ENCODE measurements around the gene UBXN6.

Gene UBXN6, protein sequence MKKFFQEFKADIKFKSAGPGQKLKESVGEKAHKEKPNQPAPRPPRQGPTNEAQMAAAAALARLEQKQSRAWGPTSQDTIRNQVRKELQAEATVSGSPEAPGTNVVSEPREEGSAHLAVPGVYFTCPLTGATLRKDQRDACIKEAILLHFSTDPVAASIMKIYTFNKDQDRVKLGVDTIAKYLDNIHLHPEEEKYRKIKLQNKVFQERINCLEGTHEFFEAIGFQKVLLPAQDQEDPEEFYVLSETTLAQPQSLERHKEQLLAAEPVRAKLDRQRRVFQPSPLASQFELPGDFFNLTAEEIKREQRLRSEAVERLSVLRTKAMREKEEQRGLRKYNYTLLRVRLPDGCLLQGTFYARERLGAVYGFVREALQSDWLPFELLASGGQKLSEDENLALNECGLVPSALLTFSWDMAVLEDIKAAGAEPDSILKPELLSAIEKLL

DNA sequence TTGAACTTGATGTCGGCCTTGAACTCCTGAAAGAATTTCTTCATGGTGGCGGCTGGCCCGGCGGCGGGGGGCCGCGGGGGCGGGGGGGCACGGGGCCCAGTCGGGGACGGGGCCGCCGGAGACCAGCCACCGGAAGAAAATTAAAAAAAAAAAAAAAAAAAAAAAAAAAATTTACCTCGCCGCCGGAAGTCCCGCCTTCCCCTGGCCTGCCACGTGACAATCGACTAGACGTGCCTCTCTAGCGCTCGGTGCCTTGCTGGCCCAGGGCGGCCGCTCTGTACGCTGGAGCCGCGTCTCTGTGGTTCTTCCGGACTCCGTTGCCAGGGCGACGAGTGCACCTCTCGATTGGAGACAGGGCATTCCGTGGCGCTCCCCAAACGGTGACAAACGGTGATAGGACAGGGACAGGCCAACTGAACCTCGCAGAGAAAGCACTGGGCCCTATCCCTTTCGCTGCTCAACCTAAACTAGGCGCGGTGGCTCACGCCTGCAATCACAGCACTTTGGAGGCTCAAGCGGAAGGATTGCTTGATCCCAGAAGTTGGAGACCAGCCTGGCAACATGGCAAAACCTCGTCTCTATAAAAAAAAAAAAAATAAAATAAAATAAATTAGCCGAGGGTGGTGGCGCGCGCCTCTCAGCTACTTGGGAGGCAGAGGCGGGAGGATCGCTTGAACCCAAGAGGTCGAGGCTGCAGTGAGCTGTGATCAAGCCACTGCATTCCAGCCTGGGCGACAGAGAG is at the start of gene UBXN6:
TSS of gene UBXN6 (minus strand) at position 141 of the 742 bp plus-strand sequence. CDS start at position 44, 97 bp downstream.
- peak; percentile 91 to 94 for DNase-seq (ENCODE audit: low read depth in 1 of 2, low spot score in 1 of 2)

GRCh38 chr19:4507150-4507452 is 49.5 kb upstream of the UBXN6 start:
- no peak for DNase-seq (ENCODE audit: low read depth in 1 of 2, low spot score in 1 of 2)

- DNase-seq (ENCODE audit: low read depth in 1 of 2, low spot score in 1 of 2), result no peak
Observed at GRCh38 chr19:4506449-4507149, 49.0 kb upstream of the UBXN6 start.

DNA sequence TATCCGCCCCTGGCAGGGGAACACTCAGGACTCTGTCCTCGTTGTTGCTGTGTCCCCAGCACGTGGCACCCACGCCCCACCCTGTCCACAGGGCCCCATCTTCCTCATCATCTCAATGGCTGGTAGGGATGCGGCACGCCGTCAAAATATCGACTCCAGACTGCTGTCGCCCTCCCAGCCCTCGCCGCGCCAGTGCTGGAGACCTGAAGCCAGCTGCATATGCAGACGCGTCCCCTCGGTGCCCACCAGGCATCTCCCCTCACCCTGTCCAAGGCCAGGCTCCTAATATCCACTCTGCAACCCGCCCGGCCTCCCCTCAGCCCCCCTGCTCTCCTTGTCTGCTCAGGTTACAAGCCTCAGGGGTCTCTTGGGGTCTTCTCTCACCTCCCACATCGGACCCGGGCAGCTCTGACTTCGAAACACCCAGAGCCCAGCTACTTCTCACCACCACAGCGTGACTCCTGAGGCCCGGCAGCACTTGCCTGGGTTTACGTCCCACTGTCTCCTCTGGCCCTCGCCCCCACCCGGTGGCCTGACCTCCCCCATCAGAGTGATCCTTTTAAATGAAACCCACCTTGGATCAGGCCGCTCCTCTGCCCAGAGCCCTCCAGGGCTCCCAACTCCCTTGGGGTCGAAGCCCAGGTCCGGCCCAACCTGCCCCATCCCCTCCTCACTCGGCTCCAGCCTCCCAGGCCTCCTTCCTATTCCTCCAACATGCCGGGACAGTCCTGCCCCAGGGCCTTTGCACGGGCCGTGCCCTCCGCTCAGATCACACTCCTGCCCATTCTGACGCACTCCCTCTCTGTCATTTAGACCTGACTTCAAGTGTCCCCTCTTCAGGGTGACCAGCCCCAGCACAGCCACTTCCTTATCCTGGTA is 48.2 kb upstream of the UBXN6 start:
- no peak for DNase-seq (ENCODE audit: low read depth in 1 of 2, low spot score in 1 of 2)

DNA sequence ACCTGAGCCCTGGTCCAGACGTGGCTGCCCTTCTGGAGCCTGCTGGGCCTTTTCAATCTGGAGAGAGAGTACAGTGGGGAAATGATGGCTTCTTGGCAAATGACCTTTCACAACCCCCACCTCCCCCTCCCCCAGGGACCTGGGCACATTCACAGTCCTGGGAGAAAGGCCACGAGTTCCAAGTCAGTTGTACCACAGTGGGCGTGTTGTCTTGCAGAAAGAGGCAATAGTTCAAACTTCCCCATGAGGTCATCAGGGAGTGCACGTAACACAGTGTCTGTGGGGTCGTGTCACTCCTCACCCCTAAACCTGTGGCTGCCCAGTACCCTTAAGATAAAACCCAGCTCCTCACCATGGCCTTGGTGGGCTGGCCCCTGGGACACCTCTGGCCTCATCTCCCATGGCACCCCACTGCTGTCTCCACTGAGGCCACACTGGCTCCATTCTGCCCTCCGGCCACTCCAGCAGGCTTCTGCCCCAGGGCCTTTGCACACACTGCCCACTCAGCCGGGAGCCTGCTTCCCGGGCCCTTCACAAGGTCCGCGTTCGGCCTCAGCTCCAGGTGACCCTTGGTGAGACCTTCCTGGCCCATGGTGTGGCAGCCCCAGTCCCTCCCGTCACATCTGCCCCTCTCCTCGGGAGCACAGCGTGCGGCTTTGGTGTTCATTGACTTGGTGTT is 47.4 kb upstream of the UBXN6 start:
- DNase-seq (ENCODE audit: low read depth in 1 of 2, low spot score in 1 of 2), result no peak

DNA sequence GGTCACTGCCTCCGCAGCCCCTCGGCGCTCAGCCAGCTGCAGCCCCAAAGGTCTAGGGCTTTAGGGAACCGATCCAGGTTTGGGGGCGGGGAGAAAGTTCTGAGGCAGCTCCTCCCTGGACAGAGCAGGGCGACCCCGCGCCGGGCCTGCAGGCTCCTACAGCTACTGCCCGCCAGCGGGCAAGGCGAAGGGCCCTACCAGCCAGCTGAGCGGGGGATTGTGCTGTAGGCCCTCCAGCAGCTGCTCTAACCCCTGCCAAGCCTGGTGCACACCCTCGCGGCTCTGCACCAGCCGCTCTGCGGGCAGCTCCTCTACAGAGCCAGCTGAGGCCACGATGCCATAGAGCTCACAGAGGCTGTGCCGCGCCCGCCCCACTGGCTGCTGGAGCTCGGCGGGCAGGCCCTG is 46.7 kb upstream of the UBXN6 start:
- no peak for DNase-seq (ENCODE audit: low read depth in 1 of 2, low spot score in 1 of 2)

DNA sequence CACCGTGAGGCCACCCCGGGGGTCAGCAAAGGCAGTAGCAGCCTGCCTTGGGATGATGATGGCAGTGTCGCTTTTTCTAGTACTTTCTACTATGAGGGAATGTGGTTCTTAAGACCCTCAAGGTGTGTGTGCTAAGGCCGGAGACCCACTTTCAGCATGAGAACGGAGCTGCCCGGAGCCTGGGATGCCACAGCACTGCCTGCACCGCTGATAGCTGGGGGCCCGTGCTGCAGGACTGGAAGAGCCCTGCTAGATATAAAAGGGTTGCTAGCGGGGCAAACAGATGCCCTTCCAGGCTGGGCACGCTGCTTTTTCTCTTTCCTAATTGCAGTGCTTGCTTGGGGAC is 46.2 kb upstream of the UBXN6 start:
- no peak for DNase-seq (ENCODE audit: low read depth in 1 of 2, low spot score in 1 of 2)

- DNase-seq (ENCODE audit: low read depth in 1 of 2, low spot score in 1 of 2), result no peak
Observed at GRCh38 chr19:4503132-4503824, 45.7 kb upstream of the UBXN6 start.

GRCh38 chr19:4502282-4503131 is 44.9 kb upstream of the UBXN6 start:
- DNase-seq (ENCODE audit: low read depth in 1 of 2, low spot score in 1 of 2), result no peak

GRCh38 chr19:4501691-4502090 is 44.1 kb upstream of the UBXN6 start:
- DNase-seq (ENCODE audit: low read depth in 1 of 2, low spot score in 1 of 2), result no peak

- no peak for DNase-seq (ENCODE audit: low read depth in 1 of 2, low spot score in 1 of 2)
Observed at GRCh38 chr19:4500841-4501591, 43.4 kb upstream of the UBXN6 start.

DNA sequence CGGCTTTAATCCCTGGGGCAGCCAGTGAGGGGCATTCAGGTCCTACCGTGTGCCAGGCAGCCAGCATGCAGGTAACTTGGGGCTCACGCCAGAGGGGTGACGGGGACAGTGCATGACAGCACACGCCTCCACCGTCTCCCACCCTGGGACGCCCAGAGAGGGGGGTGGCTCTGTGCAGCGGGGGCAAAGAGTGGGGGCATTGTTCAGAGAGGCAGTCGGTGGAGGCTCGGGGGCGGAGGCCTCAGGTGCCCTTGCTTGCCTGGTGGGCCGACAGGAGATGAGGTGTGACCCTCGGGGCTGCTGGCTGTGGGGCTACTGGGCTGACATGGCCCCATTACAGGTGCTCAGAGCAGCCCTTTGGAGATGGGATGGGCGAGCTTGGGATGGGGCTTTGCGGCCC is 42.3 kb upstream of the UBXN6 start:
- no peak for DNase-seq (ENCODE audit: low read depth in 1 of 2, low spot score in 1 of 2)

- no peak for DNase-seq (ENCODE audit: low read depth in 1 of 2, low spot score in 1 of 2)
Observed at GRCh38 chr19:4499318-4499717, 41.7 kb upstream of the UBXN6 start.

DNA sequence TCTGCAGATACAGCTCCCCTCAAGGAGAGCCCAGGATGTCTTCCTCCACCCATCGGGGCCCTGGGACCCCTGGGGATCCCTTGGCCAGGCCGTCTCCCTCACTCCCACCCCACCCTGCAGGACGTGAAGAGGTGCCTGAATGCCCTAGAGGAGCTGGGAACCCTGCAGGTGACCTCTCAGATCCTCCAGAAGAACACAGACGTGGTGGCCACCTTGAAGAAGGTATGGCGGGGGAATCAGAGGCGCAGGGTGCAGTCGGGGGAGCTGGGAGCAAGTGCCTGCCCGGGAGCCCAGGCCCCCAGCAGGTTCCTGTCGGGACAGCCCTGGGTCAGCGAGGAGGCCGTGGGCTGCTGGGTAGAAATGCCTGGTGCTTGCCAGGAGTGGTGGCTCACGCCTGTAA is 41.1 kb upstream of the UBXN6 start:
- DNase-seq (ENCODE audit: low read depth in 1 of 2, low spot score in 1 of 2), result no peak

- no peak for DNase-seq (ENCODE audit: low read depth in 1 of 2, low spot score in 1 of 2)
Observed at GRCh38 chr19:4497770-4498389, 40.3 kb upstream of the UBXN6 start.

DNA sequence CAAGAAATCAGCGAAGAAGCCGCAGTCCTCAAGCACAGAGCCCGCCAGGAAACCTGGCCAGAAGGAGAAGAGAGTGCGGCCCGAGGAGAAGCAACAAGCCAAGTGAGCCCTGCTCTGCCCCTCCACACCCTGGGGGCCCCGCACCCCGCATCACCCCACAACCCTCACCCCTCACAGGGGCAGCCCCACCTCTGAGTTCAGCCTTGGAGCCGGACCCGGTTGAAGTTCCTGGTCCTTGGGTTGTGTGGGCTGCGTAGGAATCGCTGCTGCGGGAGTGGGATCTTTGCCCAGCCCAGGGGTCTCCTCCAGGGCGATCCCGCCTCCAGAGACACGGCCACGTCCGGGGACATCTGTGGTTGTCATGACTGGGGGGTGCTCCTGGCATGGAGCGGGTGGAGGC is 38.7 kb upstream of the UBXN6 start:
- DNase-seq (ENCODE audit: low read depth in 1 of 2, low spot score in 1 of 2), result no peak

- DNase-seq (ENCODE audit: low read depth in 1 of 2, low spot score in 1 of 2), result no peak
Observed at GRCh38 chr19:4495471-4495870, 37.9 kb upstream of the UBXN6 start.

GRCh38 chr19:4494691-4495064 is 37.1 kb upstream of the UBXN6 start:
- no peak for DNase-seq (ENCODE audit: low read depth in 1 of 2, low spot score in 1 of 2)

Measured in stimulated activated CD4-positive, alpha-beta T cell treated with anti-CD3 and anti-CD28 coated beads, Interleukin-15, amount 100 ng/mL, for 1 hour (primary cell).